ENCODE results near the gene AQP4. TPM values are rescaled to one million over a fixed set of nuclear protein-coding genes. Genes with fewer than 3 reads are reported as not detected.

Gene AQP4
- total RNA-seq, 1 experiment from 2014 or later = not detected

DNA sequence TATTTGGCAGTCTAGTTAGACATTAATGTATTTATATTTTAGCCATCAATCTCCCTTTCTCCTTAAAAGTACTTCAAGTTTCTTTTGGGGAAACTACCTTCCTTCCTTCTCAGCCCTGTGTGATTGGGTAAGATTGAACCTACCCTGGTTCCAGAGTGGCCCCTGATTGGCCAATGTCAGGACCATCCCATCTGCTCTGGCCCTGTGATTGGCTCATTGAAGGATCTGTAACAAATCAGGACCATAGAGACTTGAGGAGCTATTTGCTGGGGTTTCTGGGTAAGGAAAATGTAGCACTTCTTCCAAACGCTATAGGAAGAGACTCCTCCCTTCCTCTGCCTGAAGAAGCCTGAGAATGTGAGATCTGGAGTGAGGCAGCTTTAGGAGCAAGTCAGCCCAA lies 59.3 kb downstream of the AQP4 start:
- Mint-ChIP-seq H3K27ac (ENCODE audit: low read depth, unreplicated experiment) (no peak overlapping the region), H3K4me3 (ENCODE audit: unreplicated experiment) (no peak overlapping the region), H3K36me3 (ENCODE audit: insufficient read depth, unreplicated experiment) (no peaks in the 10 kb centered on the region), H3K9me3 (ENCODE audit: unreplicated experiment) (no peaks in the 10 kb centered on the region), H3K27me3 (ENCODE audit: insufficient read depth, unreplicated experiment) (peaks cover 6% of the 10 kb centered on the region), H3K4me1 (ENCODE audit: insufficient read depth, unreplicated experiment) (no peaks in the 10 kb centered on the region)
- CTCF ChIA-PET = interaction anchor here (0.5 to 2.7 kb wide), 5 partner anchors 54 to 1303 kb away, joined by 3 to 8 read pairs (median 4); no protein-coding TSS in a partner anchor
- BruUV-seq (replicated peaks) = no TSS peak
- POLR2A ChIA-PET = interaction anchor here (1.5 kb wide), 1 partner anchor 15 kb away, joined by 3 read pairs; no protein-coding TSS in a partner anchor
- intact Hi-C loops (cut with micrococcal nuclease) = no loop called here
- TF ChIP-seq CTCF (IDR thresholded peaks at IDR 0.05; ENCODE audit: unreplicated experiment) = no peak
- DNase-seq (ENCODE audit: unreplicated experiment) = no peak

GRCh38 chr18:26804519-26804918 lies 61.0 kb downstream of the AQP4 start:
- Mint-ChIP-seq H3K27me3 (ENCODE audit: insufficient read depth, unreplicated experiment) (no peaks in the 10 kb centered on the region), H3K36me3 (ENCODE audit: insufficient read depth, unreplicated experiment) (no peaks in the 10 kb centered on the region), H3K4me3 (ENCODE audit: unreplicated experiment) (no peak overlapping the region), H3K27ac (ENCODE audit: low read depth, unreplicated experiment) (no peak overlapping the region), H3K4me1 (ENCODE audit: insufficient read depth, unreplicated experiment) (no peaks in the 10 kb centered on the region), H3K9me3 (ENCODE audit: unreplicated experiment) (no peaks in the 10 kb centered on the region)
- POLR2A ChIA-PET = no interaction called here
- BruUV-seq (replicated peaks) = no TSS peak
- CTCF ChIA-PET = interaction anchor here (0.5 to 2.7 kb wide), 19 partner anchors 8 to 908 kb away, joined by 3 to 10 read pairs (median 4); no protein-coding TSS in a partner anchor
- DNase-seq (ENCODE audit: unreplicated experiment) = no peak
- intact Hi-C loops (cut with micrococcal nuclease) = loop anchor here (2.0 kb wide), 1 partner anchor 158 kb away; no protein-coding TSS in a partner anchor
- TF ChIP-seq CTCF (IDR thresholded peaks at IDR 0.05; ENCODE audit: unreplicated experiment) = peak; percentile 10

DNA sequence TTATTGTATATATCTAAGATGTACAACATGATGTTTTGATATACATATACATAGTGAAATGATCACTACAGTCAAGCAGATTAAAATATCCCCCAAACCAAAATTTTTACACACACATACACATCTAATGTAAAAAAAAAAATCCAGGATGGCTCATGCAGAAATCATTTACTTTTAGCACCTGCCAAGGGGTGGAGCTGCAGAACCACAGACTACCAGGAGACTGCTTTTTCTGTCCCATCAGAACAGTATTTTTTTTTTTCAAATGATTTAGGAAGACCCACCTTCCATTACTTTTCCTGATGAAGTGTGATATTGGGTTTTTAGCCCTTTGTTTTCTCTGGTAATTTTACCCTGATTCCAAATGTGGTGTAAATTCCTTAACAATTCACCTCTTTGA lies 61.9 kb downstream of the AQP4 start:
- no peak for TF ChIP-seq CTCF (IDR thresholded peaks at IDR 0.05; ENCODE audit: unreplicated experiment)
- H3K27me3 Mint-ChIP-seq (ENCODE audit: insufficient read depth, unreplicated experiment) = no peaks in the 10 kb centered on the region
- no peaks in the 10 kb centered on the region for H3K4me1 Mint-ChIP-seq (ENCODE audit: insufficient read depth, unreplicated experiment)
- ChIA-PET CTCF (interaction anchor here (0.5 to 2.3 kb wide), 12 partner anchors 12 to 644 kb away, joined by 3 to 10 read pairs (median 4); no protein-coding TSS in a partner anchor), POLR2A (interaction anchor here (1.0 kb wide), 1 partner anchor 146 kb away, joined by 5 read pairs; no protein-coding TSS in a partner anchor)
- intact Hi-C loops (cut with micrococcal nuclease) = loop anchor here (1.0 to 2.0 kb wide), 2 partner anchors 159 to 398 kb away; no protein-coding TSS in a partner anchor
- BruUV-seq (replicated peaks) = no TSS peak
- peaks cover 8% of the 10 kb centered on the region for H3K9me3 Mint-ChIP-seq (ENCODE audit: unreplicated experiment)
- peak; percentile 20 for DNase-seq (ENCODE audit: unreplicated experiment)
- no peak overlapping the region for H3K4me3 Mint-ChIP-seq (ENCODE audit: unreplicated experiment)
- no peaks in the 10 kb centered on the region for H3K36me3 Mint-ChIP-seq (ENCODE audit: insufficient read depth, unreplicated experiment)
- H3K27ac Mint-ChIP-seq (ENCODE audit: low read depth, unreplicated experiment) = no peak overlapping the region

GRCh38 chr18:26802330-26803200 lies 62.9 kb downstream of the AQP4 start:
- H3K4me3 Mint-ChIP-seq (ENCODE audit: unreplicated experiment) = no peak overlapping the region

More at GRCh38 chr18:26802330-26803200, 62.9 kb downstream of the AQP4 start:
- Mint-ChIP-seq H3K27ac (ENCODE audit: low read depth, unreplicated experiment) (no peak overlapping the region), H3K4me1 (ENCODE audit: insufficient read depth, unreplicated experiment) (no peaks in the 10 kb centered on the region), H3K36me3 (ENCODE audit: insufficient read depth, unreplicated experiment) (no peaks in the 10 kb centered on the region), H3K27me3 (ENCODE audit: insufficient read depth, unreplicated experiment) (no peaks in the 10 kb centered on the region), H3K9me3 (ENCODE audit: unreplicated experiment) (peaks cover 10% of the 10 kb centered on the region)
- POLR2A ChIA-PET = interaction anchor here (0.6 to 0.7 kb wide), 2 partner anchors 10 to 322 kb away, joined by 3 to 4 read pairs; no protein-coding TSS in a partner anchor
- CTCF ChIA-PET = interaction anchor here (0.6 to 2.3 kb wide), 8 partner anchors 11 to 204 kb away, joined by 3 to 10 read pairs (median 3); no protein-coding TSS in a partner anchor
- BruUV-seq (replicated peaks) = no TSS peak
- no peak for TF ChIP-seq CTCF (IDR thresholded peaks at IDR 0.05; ENCODE audit: unreplicated experiment)
- DNase-seq (ENCODE audit: unreplicated experiment) = peak; percentile 8
- intact Hi-C loops (cut with micrococcal nuclease) = loop anchor here (1.0 kb wide), 1 partner anchor 397 kb away; no protein-coding TSS in a partner anchor

Data from MCF 10A (cell line).